Activated naive CD4-positive, alpha-beta T cell (primary cell): ENCODE data around the gene NFYA.

Experiments
- DNase-seq, 4 experiments: peaks; one replicate each; lab custom pipeline; 2025; lab: John Stamatoyannopoulos, UW

Gene NFYA

GRCh38 chr6:41073203-41073967 is 611 bp downstream of the NFYA start:
- DNase-seq = peak; percentile 38 to 70 (median 52)

GRCh38 chr6:41073968-41074691 is 1.4 kb downstream of the NFYA start:
- DNase-seq = no peak

DNA sequence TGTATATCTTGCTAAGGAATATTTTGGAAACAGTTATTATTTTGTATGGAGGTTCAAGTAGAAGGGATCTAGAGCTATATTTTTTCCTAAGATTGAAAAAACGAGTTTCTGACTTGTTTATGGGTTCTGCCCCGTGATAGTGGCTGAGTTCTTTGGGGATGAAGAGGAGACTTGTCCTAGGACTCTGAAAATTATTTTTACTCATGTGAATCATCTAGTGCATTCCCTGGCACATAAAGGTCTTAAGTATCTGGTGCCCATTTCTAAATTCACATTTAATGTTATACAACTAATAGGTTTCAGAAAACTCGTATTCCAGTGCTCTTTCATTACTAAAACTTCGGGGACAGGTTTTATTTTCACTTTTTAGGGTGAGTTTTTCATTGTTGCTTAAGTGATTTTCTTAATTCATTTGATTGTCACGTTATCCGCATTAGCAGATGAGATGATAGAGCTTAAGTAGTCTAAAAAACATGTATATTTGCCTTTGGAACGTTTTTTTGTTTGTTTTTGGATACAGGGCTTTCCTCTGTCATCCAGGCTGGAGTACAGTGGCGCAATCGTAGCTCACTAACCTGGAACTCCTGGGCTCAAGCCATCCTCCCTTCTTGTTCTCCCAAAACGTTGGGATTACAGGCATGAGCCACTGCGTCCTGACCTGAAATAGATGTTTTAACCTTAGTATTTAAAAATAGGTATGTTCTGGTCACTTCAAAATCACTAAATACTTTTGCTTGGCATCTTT is 2.1 kb downstream of the NFYA start:
- DNase-seq = no peak

GRCh38 chr6:41075651-41076626 is 3.2 kb downstream of the NFYA start:
- DNase-seq = no peak

- DNase-seq = no peak
These were observed 4.8 kb downstream of the NFYA start for GRCh38 chr6:41077536-41077935.

GRCh38 chr6:41078101-41078500 is 5.3 kb downstream of the NFYA start:
- no peak for DNase-seq

GRCh38 chr6:41079080-41079479 is 6.3 kb downstream of the NFYA start:
- DNase-seq = no peak

DNA sequence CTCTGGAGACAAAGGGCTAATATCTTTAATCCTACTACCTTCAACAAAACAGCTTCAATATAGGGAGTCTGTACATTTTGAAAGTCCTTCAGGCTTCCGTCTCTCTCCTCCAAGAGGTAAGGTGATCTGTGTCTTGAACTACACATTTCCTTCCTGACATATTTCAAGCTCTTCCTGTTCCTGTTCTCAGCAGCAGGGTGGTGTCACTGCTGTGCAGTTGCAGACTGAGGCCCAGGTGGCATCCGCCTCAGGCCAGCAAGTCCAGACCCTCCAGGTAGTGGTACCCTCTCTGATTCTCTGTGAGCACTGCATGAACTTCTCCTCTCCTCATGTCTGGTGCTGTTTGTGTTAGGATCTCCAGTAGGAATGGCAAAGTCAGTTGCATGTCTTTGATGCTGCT is 7.8 kb downstream of the NFYA start:
- DNase-seq = peak in 1 of 4 experiments; percentile 9

- DNase-seq = no peak
These were observed 10.3 kb downstream of the NFYA start for GRCh38 chr6:41083072-41083471.

DNA sequence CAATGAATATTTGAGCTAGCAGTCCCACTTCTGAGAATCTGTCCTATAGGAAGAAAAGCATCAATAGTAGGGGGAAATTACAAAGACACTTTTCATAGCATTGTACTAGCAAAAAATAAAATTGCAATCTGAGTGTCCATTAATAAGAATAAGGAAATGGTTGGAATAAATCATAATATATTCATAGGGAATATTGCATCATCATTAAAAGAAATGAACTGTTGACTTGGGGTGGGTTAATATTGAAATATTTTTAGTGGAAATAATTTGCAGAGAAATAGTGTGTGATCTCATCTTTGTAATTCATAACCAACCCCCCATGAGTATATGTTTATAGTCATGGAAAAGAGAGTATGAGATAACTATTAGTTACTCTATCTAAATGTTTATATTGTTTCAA is 12.4 kb downstream of the NFYA start:
- DNase-seq = no peak

DNA sequence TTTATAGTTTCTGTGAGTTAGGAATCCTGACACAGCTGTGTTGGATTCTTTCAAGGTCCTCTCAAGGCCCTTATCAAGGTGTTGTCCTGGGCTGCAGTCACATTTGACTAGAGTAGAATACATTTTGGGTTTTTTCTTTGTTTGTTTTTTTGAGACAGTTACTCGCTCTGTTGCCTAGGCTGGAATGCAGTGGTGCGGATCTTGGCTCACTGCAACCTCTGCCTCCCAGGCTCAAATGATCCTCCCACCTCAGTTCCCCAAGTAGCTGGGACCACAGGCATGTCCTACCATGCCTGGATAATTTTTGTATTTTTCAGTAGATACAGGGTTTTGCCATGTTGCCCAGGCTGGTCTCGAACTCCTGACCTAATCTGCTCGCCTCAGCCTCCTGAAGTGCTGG is 15.7 kb downstream of the NFYA start:
- DNase-seq = no peak

DNA sequence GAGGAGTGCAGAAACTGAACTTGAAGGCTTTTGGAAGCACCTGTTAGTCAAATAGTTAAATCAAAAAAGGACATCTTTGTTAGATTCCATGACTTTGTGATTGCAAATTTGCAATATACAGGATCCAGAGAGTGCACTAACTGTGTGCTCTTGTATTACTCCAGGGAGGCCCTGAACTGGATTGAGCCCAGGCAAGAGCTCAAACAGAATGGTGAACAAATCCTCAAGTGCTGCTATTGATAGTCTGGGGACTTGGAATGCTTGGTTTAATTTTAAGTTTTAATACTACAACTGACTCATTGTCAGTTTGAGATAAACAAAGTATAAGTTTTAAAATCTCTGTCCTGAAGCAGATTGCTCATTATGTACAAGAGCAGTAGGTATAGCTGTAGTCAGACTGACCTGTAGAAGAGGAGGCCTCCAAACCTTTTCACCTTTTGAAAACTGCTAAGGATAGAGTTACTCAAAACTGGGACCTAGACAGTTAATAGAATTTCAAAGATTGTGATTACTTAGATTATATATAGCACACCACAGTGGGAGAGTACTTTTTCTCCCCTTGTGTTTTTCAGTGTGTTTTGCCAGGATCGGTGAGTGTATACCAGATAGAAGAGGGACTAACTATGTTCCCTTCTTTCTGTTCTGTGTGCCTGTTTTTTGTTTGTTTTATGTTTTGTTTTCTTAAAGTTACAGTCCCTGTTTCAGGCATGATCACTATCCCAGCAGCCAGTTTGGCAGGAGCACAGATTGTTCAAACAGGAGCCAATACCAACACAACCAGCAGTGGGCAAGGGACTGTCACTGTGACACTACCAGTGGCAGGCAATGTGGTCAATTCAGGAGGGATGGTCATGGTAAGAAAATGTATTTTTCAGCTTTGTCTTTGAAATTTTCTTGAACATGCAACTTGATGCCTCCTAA is 18.3 kb downstream of the NFYA start:
- DNase-seq = no peak

- no peak for DNase-seq
These were observed 19.8 kb downstream of the NFYA start for GRCh38 chr6:41092421-41093140.

DNA sequence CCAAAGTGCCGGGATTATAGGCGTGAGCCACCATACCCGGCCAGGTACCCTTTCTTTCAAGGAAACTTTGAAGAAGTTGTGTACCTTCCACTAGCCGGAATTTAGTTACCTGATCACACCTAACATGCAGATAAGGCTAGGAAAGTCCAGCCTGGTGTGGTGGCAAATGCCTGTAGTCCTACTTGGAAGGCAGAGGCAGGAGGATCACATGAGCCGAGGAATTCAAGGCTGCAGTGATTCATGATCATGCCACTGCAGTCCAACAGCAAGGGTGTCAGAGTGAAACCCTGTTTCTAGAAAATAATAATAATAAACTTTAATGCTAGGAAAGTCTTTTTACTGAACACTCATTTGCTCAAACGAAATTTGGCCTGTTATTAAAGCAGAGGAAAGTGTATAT is 21.0 kb downstream of the NFYA start:
- DNase-seq = no peak

GRCh38 chr6:41097467-41098090 is 24.8 kb downstream of the NFYA start:
- no peak for DNase-seq

DNA sequence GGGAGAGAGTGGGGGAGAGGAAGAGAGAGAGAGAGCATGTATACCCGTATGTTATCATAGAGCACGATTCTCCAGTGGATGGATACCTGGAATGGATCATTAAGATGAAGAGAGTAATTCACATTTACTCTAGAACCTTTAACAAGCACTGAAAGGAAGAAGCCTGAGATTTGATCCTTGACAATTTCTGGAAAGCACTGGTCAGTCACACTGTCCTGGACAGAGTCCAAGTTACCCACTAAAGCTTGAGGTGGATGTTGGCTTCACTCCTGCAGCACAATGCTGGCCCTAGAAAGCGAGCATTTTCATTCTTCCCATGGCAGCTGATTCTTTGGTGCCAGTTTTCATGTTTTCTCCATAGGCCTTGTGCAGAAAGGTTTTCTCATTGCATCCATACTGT is 25.6 kb downstream of the NFYA start:
- no peak for DNase-seq

- DNase-seq = peak in 1 of 4 experiments; percentile 4
These were observed 28.1 kb downstream of the NFYA start for GRCh38 chr6:41100871-41101287.

- no peak for DNase-seq
These were observed 31.1 kb downstream of the NFYA start for GRCh38 chr6:41103847-41104246.

DNA sequence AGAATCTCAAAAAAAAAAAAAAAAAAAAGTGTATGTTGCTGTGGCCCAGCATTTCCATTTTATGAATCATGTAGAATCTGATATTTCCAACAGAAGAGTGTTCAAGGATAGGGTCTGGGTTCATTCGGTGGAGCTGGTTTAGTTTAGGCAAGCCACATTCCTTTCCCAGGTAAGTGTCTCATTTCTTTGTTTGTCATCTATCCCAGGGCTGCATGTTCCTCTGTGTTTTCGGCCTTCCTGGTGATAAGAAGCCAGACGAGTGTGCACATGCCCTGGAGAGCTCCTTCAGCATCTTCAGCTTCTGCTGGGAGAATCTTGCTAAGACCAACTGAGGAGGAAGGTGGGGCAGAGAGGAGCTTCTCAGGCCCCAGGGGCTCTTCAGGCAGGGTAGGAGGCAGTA is 38.2 kb downstream of the NFYA start:
- no peak for DNase-seq
